ENCODE results near the gene ANXA9.
A peak's percentile ranks its signal among the peaks of the same experiment; 100 is the strongest.

ANXA9 gene

GRCh38 chr1:151005729-151006319, 23.7 kb downstream of the ANXA9 start:
- Histone ChIP-seq H3K27ac (ENCODE audit: low read length) (peak overlapping the region; percentile 92), H3K9ac (ENCODE audit: low read length in 2 of 2) (peak overlapping the region; percentile 59 to 95), H3K4me3 (ENCODE audit: low read length in 2 of 2) (peak overlapping the region; percentile 72 to 95), H3K27me3 (ENCODE audit: control insufficient read depth in 1 of 2, insufficient read depth in 2 of 2, low read length in 2 of 2) (no peaks in the 10 kb centered on the region), H3K9me3 (ENCODE audit: control insufficient read depth in 2 of 2, low read length in 2 of 2) (no peaks in the 10 kb centered on the region), H3K4me1 (ENCODE audit: control insufficient read depth, insufficient read depth, low read length) (peaks cover 44% of the 10 kb centered on the region), H3K36me3 (ENCODE audit: control insufficient read depth in 2 of 2, insufficient read depth in 2 of 2, low read length in 2 of 2) (peaks cover 10 to 12% of the 10 kb centered on the region in 2 donors)

GRCh38 chr1:151006327-151007052, 24.4 kb downstream of the ANXA9 start, which contains the start of gene MINDY1:
Gene MINDY1 (minus strand): TSS chr1:151006902. CDS start chr1:151002617, 4,285 bp downstream.
- peak within 1 kb of the TSS; percentile 92 for H3K27ac ChIP-seq (ENCODE audit: low read length)
- H3K9ac ChIP-seq (ENCODE audit: low read length in 2 of 2) = peak within 1 kb of the TSS; percentile 59 to 95
- peak within 1 kb of the TSS; percentile 86 to 99 for H3K4me3 ChIP-seq (ENCODE audit: low read length in 2 of 2)
- no peaks in the 10 kb centered on the region for H3K27me3 ChIP-seq (ENCODE audit: control insufficient read depth in 1 of 2, insufficient read depth in 2 of 2, low read length in 2 of 2)
- H3K9me3 ChIP-seq (ENCODE audit: control insufficient read depth in 2 of 2, low read length in 2 of 2) = no peaks in the 10 kb centered on the region
- peaks cover 8 to 10% of the 10 kb centered on the region in 2 donors for H3K36me3 ChIP-seq (ENCODE audit: control insufficient read depth in 2 of 2, insufficient read depth in 2 of 2, low read length in 2 of 2)
- peaks cover 44% of the 10 kb centered on the region for H3K4me1 ChIP-seq (ENCODE audit: control insufficient read depth, insufficient read depth, low read length)

DNA sequence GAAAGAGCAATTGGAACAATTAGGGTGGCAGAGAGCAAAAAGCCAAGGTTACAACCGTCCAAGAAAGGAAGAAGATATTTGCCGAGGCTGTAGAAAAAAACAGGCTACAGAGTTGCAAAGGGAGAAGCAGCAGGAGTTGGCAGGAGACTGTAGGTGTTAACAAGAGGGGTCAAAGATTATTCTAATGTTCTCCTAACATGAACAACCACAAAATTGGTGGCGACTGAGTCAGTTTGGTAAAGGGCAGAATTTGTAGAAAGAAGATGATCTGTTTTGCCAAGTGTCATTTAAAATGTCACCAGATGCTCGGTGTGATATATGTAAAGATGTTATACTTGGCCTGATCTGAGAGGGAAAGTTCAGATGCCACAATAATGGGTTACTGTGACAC, 25.8 kb downstream of the ANXA9 start:
- H3K4me1 ChIP-seq (ENCODE audit: control insufficient read depth, insufficient read depth, low read length) = peaks cover 39% of the 10 kb centered on the region
- no peaks in the 10 kb centered on the region for H3K36me3 ChIP-seq (ENCODE audit: control insufficient read depth in 2 of 2, insufficient read depth in 2 of 2, low read length in 2 of 2)
- H3K9me3 ChIP-seq (ENCODE audit: control insufficient read depth in 2 of 2, low read length in 2 of 2) = no peaks in the 10 kb centered on the region
- H3K27ac ChIP-seq (ENCODE audit: low read length) = peak overlapping the region; percentile 92
- H3K9ac ChIP-seq (ENCODE audit: low read length in 2 of 2) = peak overlapping the region; percentile 39 to 52
- no peaks in the 10 kb centered on the region for H3K27me3 ChIP-seq (ENCODE audit: control insufficient read depth in 1 of 2, insufficient read depth in 2 of 2, low read length in 2 of 2)
- H3K4me3 ChIP-seq (ENCODE audit: low read length in 2 of 2) = peak overlapping the region; percentile 86 to 99

GRCh38 chr1:151008244-151009205, 26.4 kb downstream of the ANXA9 start, which contains the start of gene PRUNE1:
Gene PRUNE1 (plus strand): TSS chr1:151008449. CDS start chr1:151008633, 184 bp downstream.
- H3K9ac ChIP-seq (ENCODE audit: low read length in 2 of 2) = peak within 1 kb of the TSS; percentile 81 to 93
- H3K4me3 ChIP-seq (ENCODE audit: low read length in 2 of 2) = peak within 1 kb of the TSS; percentile 86 to 99
- H3K27ac ChIP-seq (ENCODE audit: low read length) = peak within 1 kb of the TSS; percentile 92
- H3K4me1 ChIP-seq (ENCODE audit: control insufficient read depth, insufficient read depth, low read length) = peaks cover 40% of the 10 kb centered on the region
- H3K36me3 ChIP-seq (ENCODE audit: control insufficient read depth in 2 of 2, insufficient read depth in 2 of 2, low read length in 2 of 2) = no peaks in the 10 kb centered on the region
- H3K27me3 ChIP-seq (ENCODE audit: control insufficient read depth in 1 of 2, insufficient read depth in 2 of 2, low read length in 2 of 2) = no peaks in the 10 kb centered on the region
- no peaks in the 10 kb centered on the region for H3K9me3 ChIP-seq (ENCODE audit: control insufficient read depth in 2 of 2, low read length in 2 of 2)

DNA sequence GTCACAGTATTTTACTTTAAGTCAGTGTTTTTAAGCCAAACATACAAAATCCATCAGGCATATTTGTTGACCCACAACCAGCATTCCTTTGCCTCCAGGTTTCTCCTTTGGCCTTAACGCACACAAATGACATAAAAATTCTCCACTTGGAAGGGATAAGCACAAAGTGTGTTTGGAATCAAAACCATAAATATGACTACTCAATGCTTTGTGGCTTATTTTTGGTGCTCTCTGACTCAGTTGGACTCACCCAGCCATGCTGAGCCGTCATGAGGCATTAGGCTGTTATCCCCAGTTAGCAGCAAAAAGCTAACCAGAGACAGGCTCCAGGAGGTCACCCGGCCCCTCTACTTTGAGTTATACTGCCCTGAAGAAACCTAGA, 27.1 kb downstream of the ANXA9 start:
- Histone ChIP-seq H3K27ac (ENCODE audit: low read length) (peak overlapping the region; percentile 92), H3K9ac (ENCODE audit: low read length in 2 of 2) (peak overlapping the region; percentile 81 to 93), H3K4me1 (ENCODE audit: control insufficient read depth, insufficient read depth, low read length) (peaks cover 39% of the 10 kb centered on the region), H3K9me3 (ENCODE audit: control insufficient read depth in 2 of 2, low read length in 2 of 2) (no peaks in the 10 kb centered on the region), H3K27me3 (ENCODE audit: control insufficient read depth in 1 of 2, insufficient read depth in 2 of 2, low read length in 2 of 2) (no peaks in the 10 kb centered on the region), H3K4me3 (ENCODE audit: low read length in 2 of 2) (peak overlapping the region; percentile 86 to 99), H3K36me3 (ENCODE audit: control insufficient read depth in 2 of 2, insufficient read depth in 2 of 2, low read length in 2 of 2) (no peaks in the 10 kb centered on the region)

DNA sequence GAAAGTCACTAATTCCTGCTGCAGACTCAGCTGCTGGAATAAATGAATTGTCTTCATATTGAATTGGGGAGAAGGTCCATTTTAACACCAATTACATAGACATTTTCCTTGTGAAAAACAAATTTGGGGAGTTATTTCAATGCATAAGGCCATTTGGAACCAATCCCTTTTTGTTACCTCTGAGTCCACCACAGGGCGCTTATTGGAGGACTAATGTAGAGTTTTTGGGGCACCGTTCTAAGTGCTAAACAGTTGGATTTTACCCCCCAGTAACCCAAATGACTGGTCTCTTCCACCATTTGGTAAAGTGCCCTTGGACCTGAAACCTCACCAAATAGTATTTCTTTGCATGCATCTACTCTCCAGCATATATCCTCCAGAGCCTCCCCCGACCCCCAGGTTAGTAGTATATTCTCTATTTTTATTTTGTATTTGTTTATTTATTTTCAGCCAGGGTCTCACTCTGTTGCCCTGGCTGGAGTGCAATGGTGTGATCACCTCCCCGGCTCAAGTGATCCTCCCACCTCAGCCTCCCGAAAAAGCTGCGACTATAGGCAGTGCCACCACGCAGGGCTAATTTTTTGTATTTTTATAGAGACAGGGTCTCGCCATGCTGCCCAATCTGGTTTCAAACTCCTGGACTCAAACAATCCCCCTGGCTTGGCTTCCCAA, 27.7 kb downstream of the ANXA9 start:
- no peaks in the 10 kb centered on the region for H3K36me3 ChIP-seq (ENCODE audit: control insufficient read depth in 2 of 2, insufficient read depth in 2 of 2, low read length in 2 of 2)
- H3K27ac ChIP-seq (ENCODE audit: low read length) = no peak overlapping the region
- peak overlapping the region; percentile 86 to 99 for H3K4me3 ChIP-seq (ENCODE audit: low read length in 2 of 2)
- peaks cover 34% of the 10 kb centered on the region for H3K4me1 ChIP-seq (ENCODE audit: control insufficient read depth, insufficient read depth, low read length)
- no peaks in the 10 kb centered on the region for H3K27me3 ChIP-seq (ENCODE audit: control insufficient read depth in 1 of 2, insufficient read depth in 2 of 2, low read length in 2 of 2)
- H3K9me3 ChIP-seq (ENCODE audit: control insufficient read depth in 2 of 2, low read length in 2 of 2) = no peaks in the 10 kb centered on the region
- H3K9ac ChIP-seq (ENCODE audit: low read length in 2 of 2) = no peak overlapping the region

DNA sequence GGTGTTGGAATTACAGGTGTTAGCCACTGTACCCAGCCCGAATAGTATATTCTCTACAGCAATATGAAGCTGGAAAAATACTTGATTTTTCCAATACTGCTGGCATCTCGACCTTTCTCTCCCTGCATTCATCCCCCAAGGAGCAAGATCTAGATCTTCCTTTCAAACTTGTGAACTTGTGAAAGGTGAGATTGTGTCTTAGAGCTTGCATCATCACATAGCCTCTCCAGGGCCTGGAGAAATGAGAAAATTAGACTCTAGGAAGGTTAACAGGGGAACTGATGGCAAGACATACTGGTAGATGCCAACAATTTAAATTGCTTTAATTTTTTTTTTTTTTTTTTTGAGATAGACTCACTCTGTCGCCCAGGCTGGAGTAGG, 28.2 kb downstream of the ANXA9 start:
- Histone ChIP-seq H3K36me3 (ENCODE audit: control insufficient read depth in 2 of 2, insufficient read depth in 2 of 2, low read length in 2 of 2) (no peaks in the 10 kb centered on the region), H3K9ac (ENCODE audit: low read length in 2 of 2) (no peak overlapping the region), H3K4me1 (ENCODE audit: control insufficient read depth, insufficient read depth, low read length) (peaks cover 31% of the 10 kb centered on the region), H3K9me3 (ENCODE audit: control insufficient read depth in 2 of 2, low read length in 2 of 2) (no peaks in the 10 kb centered on the region), H3K27me3 (ENCODE audit: control insufficient read depth in 1 of 2, insufficient read depth in 2 of 2, low read length in 2 of 2) (no peaks in the 10 kb centered on the region), H3K4me3 (ENCODE audit: low read length in 2 of 2) (no peak overlapping the region), H3K27ac (ENCODE audit: low read length) (no peak overlapping the region)

- Histone ChIP-seq H3K27me3 (ENCODE audit: control insufficient read depth in 1 of 2, insufficient read depth in 2 of 2, low read length in 2 of 2) (no peaks in the 10 kb centered on the region), H3K9ac (ENCODE audit: low read length in 2 of 2) (peak overlapping the region in 1 of 2 donors; percentile 6), H3K27ac (ENCODE audit: low read length) (peak overlapping the region; percentile 1), H3K36me3 (ENCODE audit: control insufficient read depth in 2 of 2, insufficient read depth in 2 of 2, low read length in 2 of 2) (no peaks in the 10 kb centered on the region), H3K4me1 (ENCODE audit: control insufficient read depth, insufficient read depth, low read length) (peaks cover 31% of the 10 kb centered on the region), H3K9me3 (ENCODE audit: control insufficient read depth in 2 of 2, low read length in 2 of 2) (no peaks in the 10 kb centered on the region), H3K4me3 (ENCODE audit: low read length in 2 of 2) (no peak overlapping the region)
Observed at GRCh38 chr1:151011154-151011850, 29.2 kb downstream of the ANXA9 start.

- peaks cover 20% of the 10 kb centered on the region for H3K4me1 ChIP-seq (ENCODE audit: control insufficient read depth, insufficient read depth, low read length)
- peak overlapping the region; percentile 58 for H3K27ac ChIP-seq (ENCODE audit: low read length)
- H3K4me3 ChIP-seq (ENCODE audit: low read length in 2 of 2) = no peak overlapping the region
- no peaks in the 10 kb centered on the region for H3K9me3 ChIP-seq (ENCODE audit: control insufficient read depth in 2 of 2, low read length in 2 of 2)
- H3K36me3 ChIP-seq (ENCODE audit: control insufficient read depth in 2 of 2, insufficient read depth in 2 of 2, low read length in 2 of 2) = no peaks in the 10 kb centered on the region
- peak overlapping the region in 1 of 2 donors; percentile 29 for H3K9ac ChIP-seq (ENCODE audit: low read length in 2 of 2)
- H3K27me3 ChIP-seq (ENCODE audit: control insufficient read depth in 1 of 2, insufficient read depth in 2 of 2, low read length in 2 of 2) = no peaks in the 10 kb centered on the region
Observed at GRCh38 chr1:151012684-151013471, 30.8 kb downstream of the ANXA9 start.

Data from stomach smooth muscle (tissue), 2 donors.